Ramos (cell line): ENCODE results near the gene UQCR10.
"Not testable (repeated sequence)": the region's sequence is repeated elsewhere in the genome, so short reads cannot be mapped to it uniquely, and the experiment has no call there.

ENCODE experiments used
- in situ Hi-C: fragments of 300-500 bp; cut with MboI; formaldehyde crosslinking; loops from one replicate; pipeline ENCODE4 v1.14.3; 2022; ENCODE audit warnings: low sequenced_read_pairs; ENCODE audit not compliant: unreplicated experiment

Gene UQCR10

DNA sequence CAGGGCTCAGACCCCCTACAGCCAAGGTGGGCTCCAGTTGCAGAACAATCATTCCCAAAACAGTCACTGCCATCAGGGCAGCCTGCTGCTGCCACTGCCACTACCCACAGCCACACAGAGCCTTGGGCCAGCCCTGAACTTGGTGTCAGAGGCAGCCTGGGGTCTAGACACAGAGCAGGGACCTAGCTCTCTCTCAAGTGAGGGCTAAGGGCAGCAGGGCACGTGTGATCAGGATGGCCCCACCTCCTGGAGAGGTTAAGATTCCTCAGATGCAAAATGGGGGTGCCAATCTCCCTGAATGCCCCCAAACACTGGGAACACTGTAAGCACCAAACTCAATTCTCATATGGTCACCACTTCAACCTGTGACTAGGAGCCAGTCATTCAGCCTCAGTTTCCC lies 31.8 kb upstream of the UQCR10 start:
- in situ Hi-C loops, result no loop called here

DNA sequence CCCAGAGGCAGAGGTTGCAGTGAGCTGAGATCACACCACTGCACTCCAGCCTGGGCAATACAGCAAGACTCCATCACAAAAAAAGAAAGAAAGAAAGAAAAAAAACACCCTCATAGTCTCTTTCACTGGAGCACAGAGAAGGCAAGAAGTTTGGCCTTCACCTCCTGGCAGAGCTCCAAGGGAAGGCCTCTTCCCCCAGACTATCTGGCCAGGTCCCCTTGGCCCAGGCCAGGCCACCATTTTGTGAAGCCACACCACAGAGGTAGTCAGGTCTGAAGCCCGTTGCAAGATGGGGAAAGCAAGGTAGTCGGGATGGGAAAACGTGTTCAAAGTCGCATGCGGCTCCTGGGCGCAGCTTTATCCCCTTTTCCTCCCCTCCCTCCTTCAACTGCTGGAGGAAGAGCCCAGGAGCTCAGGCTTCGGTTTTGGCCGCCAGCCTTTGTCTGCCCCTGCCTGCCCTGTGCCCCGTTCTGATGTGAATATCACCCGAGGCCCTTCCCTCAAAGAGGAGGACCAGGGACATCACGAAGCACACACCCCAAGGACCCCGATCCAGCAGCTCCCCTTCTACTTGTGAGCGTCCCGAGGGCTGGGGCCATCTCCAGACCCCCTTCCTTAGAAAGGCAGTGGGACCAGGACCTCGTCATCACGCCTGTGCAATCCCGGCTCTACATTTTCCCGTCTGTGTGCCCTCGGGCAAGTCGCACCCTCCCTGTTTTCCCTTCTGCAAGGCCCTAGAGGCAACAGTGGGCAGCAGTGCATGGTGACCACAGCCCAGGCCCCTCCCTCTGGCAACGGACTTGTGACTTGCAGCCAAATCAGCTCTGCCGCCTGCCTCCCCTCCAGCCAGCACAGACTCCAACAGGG lies 29.7 kb upstream of the UQCR10 start:
- in situ Hi-C loops, result no loop called here

DNA sequence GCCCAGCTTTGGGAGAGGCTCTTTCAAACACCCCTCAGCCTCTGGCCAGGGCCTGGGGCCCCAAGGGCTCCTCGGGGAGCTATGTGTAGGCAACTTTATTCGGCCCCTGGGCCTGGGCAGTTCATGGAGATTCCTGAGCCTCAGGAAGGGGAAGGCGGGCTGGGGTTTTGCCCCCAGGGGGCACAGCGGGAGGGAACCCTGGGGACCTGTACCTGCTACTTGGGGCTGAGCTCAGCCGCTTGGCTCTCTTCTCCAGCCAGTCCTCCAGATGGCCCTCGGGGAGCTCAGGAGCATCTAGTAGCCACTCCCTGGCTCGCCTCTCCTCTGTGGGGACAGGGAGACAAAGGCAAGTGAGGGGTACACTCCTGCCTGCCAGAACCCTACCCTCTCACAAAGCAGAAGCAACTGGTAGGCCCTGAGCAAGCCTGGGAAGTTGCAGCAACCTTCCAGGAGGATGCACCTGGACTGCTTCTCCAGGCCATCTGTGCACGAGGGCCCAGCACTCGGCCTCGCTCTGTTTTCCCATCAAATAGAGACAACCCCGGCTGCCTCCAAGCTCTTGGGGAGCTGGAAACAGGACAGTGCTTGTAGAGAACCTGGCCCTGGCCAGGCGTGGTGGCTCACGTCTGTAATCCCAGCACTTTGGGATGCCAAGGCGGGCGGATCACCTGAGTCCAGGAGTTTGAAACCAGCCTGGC lies 28.9 kb upstream of the UQCR10 start:
- in situ Hi-C loops, result no loop called here

DNA sequence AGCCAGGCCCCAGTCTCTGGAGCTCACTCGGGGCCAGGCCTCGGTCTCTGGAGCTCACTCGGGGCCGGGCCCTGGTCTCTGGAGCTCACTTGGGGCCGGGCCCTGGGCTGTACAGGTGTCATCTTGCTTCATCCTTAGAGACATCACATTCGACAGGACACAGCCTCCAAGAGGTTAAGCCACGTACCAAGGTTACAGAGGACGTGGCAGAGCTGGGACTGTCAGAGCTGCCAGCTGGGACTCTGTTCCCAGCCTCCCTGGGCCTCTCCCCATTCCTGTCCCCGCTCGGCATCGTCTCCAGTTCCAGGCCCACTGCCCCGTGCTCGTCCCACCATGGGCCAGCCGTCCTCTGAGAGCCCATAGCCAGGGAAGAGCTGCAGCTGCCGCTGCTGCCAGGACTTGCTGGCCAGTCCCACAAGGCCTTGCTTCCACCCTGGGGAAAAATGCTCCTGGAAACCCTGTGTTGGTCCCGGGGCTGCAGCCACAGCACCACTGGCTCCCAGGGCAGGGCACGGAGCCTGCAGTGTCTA lies 27.8 kb upstream of the UQCR10 start:
- in situ Hi-C loops, result no loop called here

DNA sequence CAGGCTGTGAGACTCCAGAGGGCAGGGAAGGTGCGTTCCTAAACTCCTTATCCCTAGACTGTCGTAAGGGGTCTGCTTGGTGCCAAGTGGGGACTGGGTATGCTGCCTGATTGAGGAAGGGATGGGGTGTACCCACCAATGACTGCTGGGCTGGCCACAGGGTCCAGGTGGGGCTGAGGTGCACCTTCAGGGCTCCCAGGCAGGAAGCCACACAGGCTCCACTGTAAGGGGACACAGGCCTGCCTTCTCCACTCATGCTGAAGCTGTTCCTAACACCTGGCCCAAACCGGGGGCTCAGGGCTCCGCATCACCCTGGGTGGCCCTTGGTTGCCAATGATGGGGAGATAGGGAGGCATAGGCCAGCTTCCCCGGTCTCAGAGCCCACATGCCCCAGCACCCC lies 27.0 kb upstream of the UQCR10 start:
- in situ Hi-C loops, result no loop called here

DNA sequence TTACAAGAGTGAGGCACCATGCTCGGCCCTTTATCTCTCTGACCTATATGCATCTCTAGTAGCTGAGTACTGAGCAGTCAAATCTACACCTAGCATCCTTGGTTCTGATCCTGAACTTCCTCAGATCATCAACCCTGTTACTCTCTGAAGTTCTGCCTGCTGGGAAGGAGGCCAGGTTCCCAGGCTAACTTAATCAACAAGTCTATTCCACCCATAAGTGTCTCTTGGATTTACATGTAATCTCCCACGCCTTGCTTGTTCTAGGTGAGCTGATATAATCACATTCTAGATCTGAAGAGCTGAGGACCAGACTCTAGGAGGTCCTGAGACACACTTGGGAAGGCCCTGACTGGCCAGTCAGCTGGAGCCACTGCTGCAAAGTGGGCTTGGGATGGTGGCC lies 25.2 kb upstream of the UQCR10 start:
- in situ Hi-C loops, result no loop called here

DNA sequence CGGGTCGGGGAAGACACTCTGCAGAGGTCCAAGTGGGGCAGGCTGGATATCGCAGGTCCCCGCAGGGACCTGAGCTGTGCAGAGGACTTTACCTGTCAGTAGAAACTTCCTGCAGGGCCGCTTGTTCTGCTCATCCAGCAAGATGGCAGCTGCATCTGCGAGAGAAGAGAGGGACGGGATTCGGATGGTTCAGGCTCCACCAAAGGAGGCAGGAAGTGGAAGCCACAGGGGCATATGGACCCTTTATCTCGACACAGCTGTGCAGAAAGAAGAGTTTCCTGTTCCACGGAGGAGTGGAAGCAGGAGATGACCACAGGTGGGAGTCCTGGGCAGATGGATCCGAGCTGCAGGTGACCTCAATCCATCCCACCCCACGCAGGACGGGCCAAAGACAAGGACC lies 24.8 kb upstream of the UQCR10 start:
- in situ Hi-C loops, result no loop called here

DNA sequence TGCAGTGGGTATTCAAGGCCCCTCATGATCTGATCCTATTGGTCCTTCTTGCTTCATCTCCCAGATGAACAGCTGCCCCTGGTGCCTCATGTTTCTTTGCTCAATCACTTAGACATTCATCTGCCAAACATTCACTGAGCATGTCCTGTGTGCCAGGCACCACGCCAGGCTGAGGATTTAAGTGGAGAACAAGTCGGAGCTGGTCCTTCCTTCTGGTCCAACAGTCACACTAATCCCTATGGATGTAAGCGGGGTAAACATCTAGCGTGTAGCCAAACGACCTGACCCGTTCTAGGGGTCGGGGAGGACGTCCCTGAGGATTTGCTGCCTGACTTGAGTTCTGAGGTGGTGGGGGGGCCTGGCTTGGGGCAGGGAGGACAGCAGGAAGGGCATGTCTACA lies 22.3 kb upstream of the UQCR10 start:
- in situ Hi-C loops, result no loop called here

DNA sequence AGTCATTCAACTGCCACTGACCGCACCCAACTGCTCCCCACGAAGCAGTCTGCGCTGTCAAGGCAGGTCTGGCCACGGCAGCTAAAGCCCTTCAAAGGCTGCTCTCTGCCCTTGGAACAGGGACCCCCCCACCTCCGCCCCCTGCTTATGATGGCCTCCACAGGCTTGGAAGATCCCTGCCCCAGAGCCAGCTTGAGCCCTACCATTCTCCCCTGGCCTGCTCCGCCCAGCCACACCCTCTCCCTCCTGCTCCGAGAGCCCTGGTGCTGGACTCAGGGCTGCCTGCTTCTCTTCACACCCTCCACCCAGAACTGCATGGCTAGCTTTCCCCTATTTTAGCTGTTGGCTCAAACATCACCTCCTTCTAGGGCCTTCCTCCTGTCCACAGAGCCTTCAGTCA lies 19.3 kb upstream of the UQCR10 start:
- in situ Hi-C loops, result no loop called here

DNA sequence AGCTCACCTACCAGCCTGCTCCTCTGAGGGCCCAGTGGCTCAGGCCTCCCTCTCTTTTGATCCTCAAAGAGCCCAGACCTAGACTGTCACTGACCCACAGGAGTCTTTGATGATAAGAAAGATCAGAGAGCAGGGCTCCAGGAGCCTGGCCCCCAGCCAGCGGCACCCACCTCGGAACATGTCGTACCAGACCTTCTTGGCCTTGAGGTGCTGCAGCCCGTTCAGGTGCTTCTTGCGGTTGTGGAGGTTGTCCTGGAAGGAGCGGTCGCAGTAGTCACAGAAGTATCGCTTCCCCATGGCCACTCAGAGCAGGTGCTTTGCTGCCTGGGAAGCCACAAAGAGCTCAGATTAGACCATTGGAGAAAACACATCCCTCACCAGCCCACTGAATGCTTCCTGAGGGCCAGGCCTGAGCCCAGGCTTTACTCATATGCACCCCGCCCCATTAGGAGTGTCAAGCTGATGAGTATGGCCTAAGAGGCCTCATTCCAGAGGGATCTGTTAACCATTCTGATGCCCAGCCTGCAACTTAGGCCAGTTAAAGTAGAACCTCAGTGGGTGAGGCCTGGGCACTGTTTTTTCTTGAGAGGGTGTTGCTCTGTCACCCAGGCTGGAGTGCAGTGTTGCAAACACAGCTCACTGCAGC lies 18.8 kb upstream of the UQCR10 start:
- in situ Hi-C loops, result no loop called here

DNA sequence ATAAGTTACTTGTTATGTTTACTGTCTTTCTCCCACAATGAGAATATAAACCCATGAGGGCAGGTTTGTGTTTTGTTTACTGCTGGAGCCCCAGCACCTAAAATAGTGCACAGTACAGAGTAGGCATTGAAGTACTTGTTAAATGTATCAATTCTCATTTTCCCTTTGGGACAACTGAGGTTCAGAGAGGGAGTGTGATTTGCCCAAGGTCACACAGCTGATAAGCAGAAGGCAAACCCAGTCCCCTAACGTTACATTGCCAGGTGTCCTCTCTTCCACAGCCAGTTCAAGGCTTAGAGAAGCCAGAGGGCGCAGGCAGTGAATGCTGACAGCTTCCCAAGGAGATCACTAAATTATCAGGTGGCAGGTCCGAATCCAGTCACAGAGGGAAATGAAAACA lies 17.1 kb upstream of the UQCR10 start:
- in situ Hi-C loops, result no loop called here

DNA sequence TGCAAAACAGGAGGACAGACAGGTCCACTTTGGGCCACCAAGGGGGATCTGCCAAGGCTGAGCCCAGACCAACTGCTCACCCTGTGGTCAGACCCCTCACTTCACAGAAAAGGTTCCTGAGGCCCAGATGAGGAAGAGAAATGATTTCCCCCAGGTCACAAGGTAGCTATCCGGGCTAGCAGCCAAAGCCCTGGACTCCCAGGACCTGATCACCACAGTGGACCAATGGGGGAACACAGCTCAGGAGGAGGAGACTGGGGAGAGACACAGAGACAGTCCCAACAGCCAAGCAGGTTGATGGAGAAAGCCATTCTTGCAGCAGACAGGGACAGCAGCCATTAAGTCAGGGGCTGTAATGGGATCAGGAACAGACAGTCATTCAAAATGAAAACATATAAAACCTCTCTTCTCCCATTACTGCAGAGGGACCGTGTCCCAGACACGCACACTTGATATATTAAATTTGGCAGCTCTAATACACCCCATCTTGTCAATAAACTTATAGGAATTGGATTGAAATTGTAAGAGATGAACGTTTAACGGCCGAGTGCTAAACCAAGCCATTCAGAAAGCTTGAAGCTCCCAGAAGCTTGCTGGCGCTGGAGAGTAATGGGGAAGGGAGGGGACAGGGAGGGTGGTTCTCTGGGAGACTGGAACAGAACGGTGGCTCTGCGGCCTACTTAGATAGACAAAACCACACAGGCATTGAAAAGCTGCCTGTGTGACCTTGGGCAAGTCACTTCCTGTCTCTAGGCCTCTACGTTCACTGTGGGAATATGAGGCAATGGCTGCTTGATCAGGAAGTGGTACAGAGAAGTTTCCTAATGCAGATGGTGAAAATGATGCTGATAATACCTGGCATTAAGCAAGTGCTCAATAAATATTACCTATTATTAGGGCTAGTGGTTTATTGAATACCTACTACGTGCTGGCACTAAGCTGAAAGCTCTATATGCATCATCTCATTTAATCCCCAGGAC lies 16.3 kb upstream of the UQCR10 start:
- in situ Hi-C loops, result no loop called here

DNA sequence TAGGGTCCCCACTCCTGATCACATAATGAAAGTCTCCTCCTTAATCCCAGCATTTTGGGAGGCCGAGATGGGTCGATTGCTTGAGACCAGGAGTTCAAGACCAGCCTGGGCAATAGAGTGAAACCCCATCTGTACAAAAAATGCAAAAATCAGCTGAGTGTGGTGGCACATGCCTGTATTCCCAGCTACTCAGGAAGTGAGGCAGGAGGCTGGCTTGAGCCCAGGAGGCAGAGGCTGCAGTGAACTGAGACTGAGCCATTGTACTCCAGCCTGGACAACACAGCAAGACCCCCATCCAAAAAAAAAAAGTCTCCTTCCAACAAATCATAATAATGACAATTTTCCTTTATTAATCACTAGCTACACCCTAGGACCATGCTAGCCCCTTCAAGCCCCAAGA lies 15.5 kb upstream of the UQCR10 start:
- in situ Hi-C loops, result no loop called here

DNA sequence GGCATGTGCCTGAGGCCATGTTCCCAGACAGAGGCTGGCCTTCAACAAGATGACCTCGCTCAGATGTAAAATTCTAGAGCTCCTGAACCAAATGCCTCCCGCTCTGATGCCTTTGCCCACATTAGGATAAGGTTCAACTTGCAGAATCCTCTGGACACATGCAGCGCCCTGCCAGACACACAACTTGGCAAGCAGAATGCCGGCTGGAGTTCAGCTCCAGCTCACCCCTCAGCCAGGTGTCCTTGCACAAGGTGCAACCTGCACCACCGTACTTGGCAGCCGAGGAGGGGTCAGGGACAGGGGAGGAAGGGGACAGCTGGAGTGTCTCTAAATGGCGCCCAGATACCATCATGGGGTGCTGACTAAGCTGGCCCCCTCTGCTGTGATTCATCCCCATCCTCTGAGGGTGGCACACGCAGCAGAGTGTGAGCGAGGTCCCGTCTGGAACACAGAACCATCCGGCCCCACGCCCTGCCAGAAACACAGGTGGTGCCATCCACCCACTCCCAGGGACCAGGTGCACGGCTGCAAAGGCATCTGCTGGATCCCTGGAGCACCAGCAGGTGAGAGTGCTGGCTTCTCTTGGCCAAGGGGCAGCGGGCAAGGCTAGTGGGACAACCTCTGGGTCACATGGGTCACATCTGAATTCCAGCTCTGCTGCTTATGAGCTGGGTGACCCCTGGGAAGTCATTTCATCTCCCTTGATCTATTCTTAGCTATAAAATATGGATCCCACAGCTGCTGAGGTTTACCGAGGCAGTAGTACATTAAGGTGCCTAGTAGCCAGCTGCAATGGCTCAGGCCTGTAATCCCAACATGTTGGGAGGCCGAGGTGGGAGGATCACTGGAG lies 13.1 kb upstream of the UQCR10 start:
- in situ Hi-C loops, result no loop called here

DNA sequence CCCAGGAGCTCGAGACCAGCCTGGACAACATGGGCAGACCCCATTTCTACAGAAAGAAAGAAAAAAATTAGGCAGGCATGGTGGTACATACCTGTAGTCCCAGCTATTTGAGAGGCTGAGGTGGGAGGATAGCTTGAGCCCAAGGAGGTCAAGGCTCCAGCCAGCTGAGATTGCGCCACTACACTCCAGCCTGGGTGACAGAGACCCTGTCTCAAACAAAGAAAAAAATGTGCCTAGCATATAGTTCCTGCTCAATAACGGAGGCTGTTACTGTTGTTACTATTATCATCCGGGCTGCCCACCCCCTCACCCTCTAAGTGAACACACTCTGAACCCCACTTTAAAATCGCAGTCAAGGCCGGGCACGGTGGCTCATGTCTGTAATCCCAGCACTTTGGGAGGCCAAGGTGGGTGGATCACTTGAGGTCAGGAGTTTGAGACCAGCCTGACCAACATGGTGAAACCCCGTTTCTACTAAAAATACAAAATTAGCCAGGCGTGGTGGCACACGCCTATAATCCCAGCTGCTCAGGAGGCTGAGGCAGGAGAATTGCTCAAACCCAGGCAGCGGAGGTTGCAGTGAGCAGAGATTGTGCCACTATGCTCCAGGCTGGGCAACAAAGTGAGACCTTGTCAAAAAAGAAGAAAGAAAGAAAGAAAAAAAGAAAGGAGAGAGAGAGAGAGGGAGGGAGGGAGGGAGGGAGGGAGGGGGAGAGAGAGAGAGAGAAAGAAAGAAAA lies 12.3 kb upstream of the UQCR10 start:
- in situ Hi-C loops, result not testable (repeated sequence)

DNA sequence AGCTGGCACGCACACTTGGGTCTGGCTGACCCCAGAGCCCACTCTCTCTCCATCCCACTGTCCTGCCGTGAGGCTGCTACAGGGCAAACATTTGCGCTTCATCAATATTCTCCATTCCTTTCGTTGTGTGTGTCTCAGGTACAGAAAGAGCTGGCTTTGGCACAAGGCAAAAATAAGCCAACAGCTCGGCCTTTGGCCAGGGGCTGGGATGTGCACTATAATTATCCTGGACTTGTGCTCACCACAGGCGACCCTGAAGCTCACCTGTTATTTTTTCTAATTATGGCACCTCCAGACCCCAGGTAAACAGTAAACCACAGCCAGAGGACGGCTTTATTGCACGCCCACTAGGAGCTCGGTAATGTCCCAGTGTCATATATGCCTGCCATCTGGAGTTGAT lies 11.3 kb upstream of the UQCR10 start:
- in situ Hi-C loops, result no loop called here

DNA sequence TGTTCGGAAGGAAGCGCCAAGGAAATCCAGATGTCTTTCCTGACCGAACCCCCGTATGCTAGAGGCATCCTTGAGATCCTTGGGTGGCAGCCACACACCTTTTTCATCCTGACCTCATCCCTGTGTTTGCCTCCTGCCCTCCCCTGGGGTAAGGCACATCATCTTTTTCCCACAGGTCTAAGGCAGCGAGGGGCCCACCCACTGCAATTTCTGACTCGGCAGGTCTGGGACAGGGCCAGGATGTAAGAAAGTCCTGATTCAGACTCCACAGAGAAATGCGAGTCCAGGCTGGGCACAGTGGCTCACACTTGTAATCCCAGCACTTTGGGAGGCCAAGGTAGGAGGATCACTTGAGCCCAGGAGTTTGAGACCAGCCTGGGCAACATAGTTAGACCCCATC lies 10.8 kb upstream of the UQCR10 start:
- in situ Hi-C loops, result no loop called here

DNA sequence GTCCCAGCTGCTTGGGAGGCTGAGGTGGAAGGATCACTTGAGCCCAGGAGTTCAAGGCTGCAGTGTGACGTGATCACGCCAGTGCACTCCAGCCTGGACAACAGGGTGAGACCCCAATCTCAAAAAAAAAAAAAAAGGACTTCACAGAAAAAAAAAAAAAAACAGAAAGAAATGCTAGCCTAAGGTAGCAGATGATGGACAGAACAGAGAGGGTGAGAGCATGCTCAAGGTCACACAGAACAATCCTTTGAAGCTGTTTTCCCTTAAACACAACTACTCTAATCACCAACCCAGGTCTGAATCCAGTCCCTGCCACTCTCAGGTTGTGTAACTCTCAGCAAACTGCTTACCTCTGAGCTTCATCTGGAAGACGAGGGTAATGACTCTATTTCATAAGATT lies 10.1 kb upstream of the UQCR10 start:
- in situ Hi-C loops, result no loop called here
